OCI-LY3 (cell line): Measurements from ENCODE around the gene STPG3.
A peak's percentile ranks its signal among the peaks of the same experiment; 100 is the strongest.

ENCODE experiments used
- H2AFZ ChIP-seq: fragments of 200-600, 300-600 bp; shearing (Covaris generic); 2 replicates; pipeline ENCODE4 v1.6.0; 2014; ENCODE audit warnings: antibody characterized with exemption, low read depth, low read length
- H3K27ac ChIP-seq: fragments of 200-600, 300-600 bp; sonication (generic); 2 replicates; pipeline ENCODE4 v1.5.1; 2014; ENCODE audit warnings: mild to moderate bottlenecking, low read length, moderate library complexity, mixed read lengths
- H3K27me3 ChIP-seq: fragments of 200-600, 300-600 bp; sonication (generic); 2 replicates; pipeline ENCODE4 v1.6.1; 2014; ENCODE audit warnings: low read depth, low read length, mixed read lengths
- H3K36me3 ChIP-seq: fragments of 200-600, 300-600 bp; sonication (generic); replicated peaks from 2 replicates; pipeline ENCODE3; 2014; ENCODE audit warnings: low read depth, low read length, mixed read lengths
- H3K4me1 ChIP-seq: fragments of 300-600, 200-600 bp; sonication (generic); 2 replicates; pipeline ENCODE4 v1.6.1; 2014; ENCODE audit warnings: low read length, mixed read lengths
- H3K4me2 ChIP-seq: fragments of 200-600, 300-600 bp; sonication (generic); 2 replicates; pipeline ENCODE4 v1.6.1; 2014; ENCODE audit warnings: low read length, mixed read lengths
- H3K4me3 ChIP-seq: fragments of 300-600, 200-600 bp; sonication (generic); 2 replicates; pipeline ENCODE4 v1.5.1; 2014; ENCODE audit warnings: antibody characterized with exemption, mild to moderate bottlenecking, low read length, moderate library complexity
- H3K79me2 ChIP-seq: fragments of 300-600, 200-600 bp; shearing (Covaris generic); 2 replicates; pipeline ENCODE4 v1.6.1; 2014; ENCODE audit warnings: mild to moderate bottlenecking, low read length, mixed read lengths
- H3K9ac ChIP-seq: fragments of 300-600, 200-600 bp; shearing (Covaris generic); 2 replicates; pipeline ENCODE4 v1.6.0; 2014; ENCODE audit warnings: mild to moderate bottlenecking, low read length, moderate library complexity
- H3K9me3 ChIP-seq: fragments of 200-600, 300-600 bp; shearing (Covaris generic); 2 replicates; pipeline ENCODE4 v1.6.1; 2014; ENCODE audit warnings: low read length, mixed read lengths; ENCODE audit not compliant: insufficient read depth
- H4K20me1 ChIP-seq: fragments of 200-600, 300-600 bp; sonication (generic); 2 replicates; pipeline ENCODE4 v1.6.1; 2016; ENCODE audit warnings: low read length, mixed read lengths; ENCODE audit not compliant: insufficient read depth
- EZH2phosphoT487 ChIP-seq: fragments of 200-600 bp; shearing (Covaris generic); IDR thresholded peaks from 2 replicates; pipeline ENCODE4 v1.6.1; 2018; ENCODE audit warnings: antibody characterized with exemption, mixed run types, low read depth
- TF ChIP-seq, protein P1 (sequence below): fragments of 200-600, 300-600 bp; sonication (generic); IDR thresholded peaks from 2 replicates; pipeline ENCODE4 v1.5.1; 2014; ENCODE audit warnings: antibody characterized with exemption, low read length, low read depth

The STPG3 gene

DNA sequence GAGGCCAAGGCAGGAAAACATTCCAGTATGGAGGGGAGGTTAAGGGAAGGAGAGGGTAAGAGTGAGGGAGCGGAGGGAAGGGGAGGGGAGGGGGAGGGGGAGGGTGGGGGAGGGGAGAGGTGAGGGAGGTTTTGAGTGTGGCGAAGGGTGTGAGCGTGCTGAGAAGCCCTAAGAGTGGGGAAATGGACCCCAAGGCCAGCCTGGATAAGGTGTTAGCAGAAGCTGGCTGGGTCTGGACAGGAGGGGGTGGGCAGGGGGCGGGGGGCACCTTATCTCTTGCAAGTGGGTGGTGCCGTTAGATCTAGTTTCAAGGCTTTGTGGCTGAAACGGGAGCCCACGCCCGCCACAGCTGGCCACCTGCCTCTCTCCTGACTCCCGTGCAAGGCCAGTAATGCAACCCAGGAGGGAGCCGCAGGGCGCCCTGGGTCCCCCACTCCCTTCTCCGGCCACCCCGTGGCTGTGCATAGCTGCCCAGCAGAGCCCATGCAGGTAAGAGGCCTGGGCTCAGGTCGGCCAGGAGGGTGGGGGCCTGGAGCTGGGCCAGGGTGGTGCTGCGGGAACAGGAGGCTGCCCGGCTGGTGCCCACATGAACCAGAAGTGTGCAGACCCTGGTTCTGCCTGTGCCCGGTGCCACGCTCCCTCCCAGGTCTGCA is 23.1 kb upstream of the STPG3 start:
- H3K27me3 ChIP-seq: no peaks in the 10 kb centered on the region
- H2AFZ ChIP-seq: no peak overlapping the region
- H3K9me3 ChIP-seq: no peaks in the 10 kb centered on the region
- no peaks in the 10 kb centered on the region for H4K20me1 ChIP-seq
- no peak for TF ChIP-seq EZH2phosphoT487
- TF ChIP-seq, protein P1, sequence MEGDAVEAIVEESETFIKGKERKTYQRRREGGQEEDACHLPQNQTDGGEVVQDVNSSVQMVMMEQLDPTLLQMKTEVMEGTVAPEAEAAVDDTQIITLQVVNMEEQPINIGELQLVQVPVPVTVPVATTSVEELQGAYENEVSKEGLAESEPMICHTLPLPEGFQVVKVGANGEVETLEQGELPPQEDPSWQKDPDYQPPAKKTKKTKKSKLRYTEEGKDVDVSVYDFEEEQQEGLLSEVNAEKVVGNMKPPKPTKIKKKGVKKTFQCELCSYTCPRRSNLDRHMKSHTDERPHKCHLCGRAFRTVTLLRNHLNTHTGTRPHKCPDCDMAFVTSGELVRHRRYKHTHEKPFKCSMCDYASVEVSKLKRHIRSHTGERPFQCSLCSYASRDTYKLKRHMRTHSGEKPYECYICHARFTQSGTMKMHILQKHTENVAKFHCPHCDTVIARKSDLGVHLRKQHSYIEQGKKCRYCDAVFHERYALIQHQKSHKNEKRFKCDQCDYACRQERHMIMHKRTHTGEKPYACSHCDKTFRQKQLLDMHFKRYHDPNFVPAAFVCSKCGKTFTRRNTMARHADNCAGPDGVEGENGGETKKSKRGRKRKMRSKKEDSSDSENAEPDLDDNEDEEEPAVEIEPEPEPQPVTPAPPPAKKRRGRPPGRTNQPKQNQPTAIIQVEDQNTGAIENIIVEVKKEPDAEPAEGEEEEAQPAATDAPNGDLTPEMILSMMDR: 0 out of 2 replicates have a peak, but pooled peaks have one; percentile 2
- H3K36me3 ChIP-seq: no peaks in the 10 kb centered on the region
- no peak overlapping the region for H3K27ac ChIP-seq
- no peak overlapping the region for H3K9ac ChIP-seq
- no peak overlapping the region for H3K4me3 ChIP-seq
- H3K79me2 ChIP-seq: no peaks in the 10 kb centered on the region
- H3K4me2 ChIP-seq: peak overlapping the region; percentile 29
- H3K4me1 ChIP-seq: peaks cover 12% of the 10 kb centered on the region

DNA sequence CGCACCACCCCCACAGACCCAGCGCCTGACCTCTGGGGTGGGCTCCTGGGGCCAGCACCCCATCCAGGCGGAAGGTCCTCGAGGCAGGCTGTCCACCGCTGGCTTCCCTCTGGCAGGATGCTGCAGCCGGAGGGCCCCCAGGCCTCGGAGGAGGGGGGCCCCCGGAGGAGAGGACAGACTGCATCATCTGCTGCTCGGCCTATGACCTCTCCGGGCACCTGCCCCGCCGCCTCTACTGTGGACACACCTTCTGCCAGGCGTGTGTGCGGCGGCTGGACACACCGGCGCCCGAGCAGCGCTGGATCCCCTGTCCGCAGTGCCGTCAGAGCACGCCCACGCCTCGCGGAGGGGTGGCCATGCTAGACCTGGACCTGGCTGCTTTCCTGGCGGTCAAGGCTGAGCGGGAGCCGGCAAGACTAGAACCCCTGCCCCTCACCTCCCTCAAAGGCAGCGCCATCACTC is 22.5 kb upstream of the STPG3 start:
- Histone ChIP-seq H3K79me2 (no peaks in the 10 kb centered on the region), H2AFZ (no peak overlapping the region), H3K4me2 (no peak overlapping the region), H3K9me3 (no peaks in the 10 kb centered on the region), H3K27me3 (no peaks in the 10 kb centered on the region), H3K36me3 (no peaks in the 10 kb centered on the region), H4K20me1 (no peaks in the 10 kb centered on the region), H3K4me1 (peaks cover 12% of the 10 kb centered on the region), H3K4me3 (no peak overlapping the region), H3K27ac (no peak overlapping the region), H3K9ac (no peak overlapping the region)
- TF ChIP-seq EZH2phosphoT487: no peak
- TF ChIP-seq, protein P1: no peak

GRCh38 chr9:137228968-137229896 is 21.9 kb upstream of the STPG3 start:
- Histone ChIP-seq H3K4me1 (peaks cover 10% of the 10 kb centered on the region), H4K20me1 (no peaks in the 10 kb centered on the region), H2AFZ (no peak overlapping the region), H3K27ac (no peak overlapping the region), H3K27me3 (0 out of 2 replicates have a peak, but pooled peaks cover under 1% of the 10 kb centered on the region), H3K9me3 (no peaks in the 10 kb centered on the region), H3K9ac (no peak overlapping the region), H3K79me2 (no peaks in the 10 kb centered on the region), H3K4me3 (no peak overlapping the region), H3K4me2 (no peak overlapping the region), H3K36me3 (no peaks in the 10 kb centered on the region)
- TF ChIP-seq, protein P1: no peak
- TF ChIP-seq EZH2phosphoT487: no peak
